ENCODE measurements around the gene TRDMT1.
"Not testable (repeated sequence)": the region's sequence is repeated elsewhere in the genome, so short reads cannot be mapped to it uniquely, and the experiment has no call there.

TRDMT1 gene

GRCh38 chr10:17125206-17125893 lies 76.1 kb downstream of the TRDMT1 start:
- no peak for DNase-seq

GRCh38 chr10:17123961-17124360 lies 77.5 kb downstream of the TRDMT1 start:
- DNase-seq: no peak

- no peak for DNase-seq
Measured at GRCh38 chr10:17122726-17123661, 78.5 kb downstream of the TRDMT1 start.

GRCh38 chr10:17122052-17122451 lies 79.4 kb downstream of the TRDMT1 start:
- no peak for DNase-seq

- DNase-seq: no peak
Measured at GRCh38 chr10:17120694-17121093, 80.8 kb downstream of the TRDMT1 start.

- no peak for DNase-seq
Measured at GRCh38 chr10:17119845-17120244, 81.6 kb downstream of the TRDMT1 start.

- no peak for DNase-seq
Measured at GRCh38 chr10:17116193-17116592, 85.3 kb downstream of the TRDMT1 start.

- no peak for DNase-seq
Measured at GRCh38 chr10:17115683-17116082, 85.8 kb downstream of the TRDMT1 start.

GRCh38 chr10:17114878-17115444 lies 86.5 kb downstream of the TRDMT1 start:
- DNase-seq: not testable (repeated sequence)

- no peak for DNase-seq
Measured at GRCh38 chr10:17113889-17114540, 87.5 kb downstream of the TRDMT1 start.

GRCh38 chr10:17113346-17113745 lies 88.1 kb downstream of the TRDMT1 start:
- DNase-seq: no peak

GRCh38 chr10:17112566-17112965 lies 88.9 kb downstream of the TRDMT1 start:
- DNase-seq: no peak

GRCh38 chr10:17109475-17110207 lies 91.8 kb downstream of the TRDMT1 start:
- no peak for DNase-seq

- DNase-seq: no peak
Measured at GRCh38 chr10:17109046-17109445, 92.4 kb downstream of the TRDMT1 start.

- no peak for DNase-seq
Measured at GRCh38 chr10:17106991-17107390, 94.5 kb downstream of the TRDMT1 start.

- DNase-seq: no peak
Measured at GRCh38 chr10:17101910-17102266, 99.6 kb downstream of the TRDMT1 start.

GRCh38 chr10:17101257-17101909 lies 100.1 kb downstream of the TRDMT1 start:
- no peak for DNase-seq

GRCh38 chr10:17100586-17100985 lies 100.9 kb downstream of the TRDMT1 start:
- DNase-seq: no peak

- DNase-seq: no peak
Measured at GRCh38 chr10:17098012-17098411, 103.5 kb downstream of the TRDMT1 start.

All from NCI-H2171 (cell line).